ENCODE results near the gene SST.
A peak's percentile ranks its signal among the peaks of the same experiment; 100 is the strongest.

The SST gene

GRCh38 chr3:187713504-187713903 lies 43.3 kb upstream of the SST start:
- Histone ChIP-seq H3K4me3 (ENCODE audit: low read depth, low read length) (no peak overlapping the region), H3K36me3 (no peaks in the 10 kb centered on the region), H3K9me3 (ENCODE audit: severe bottlenecking) (no peaks in the 10 kb centered on the region), H3K27ac (no peak overlapping the region), H3K27me3 (ENCODE audit: insufficient read depth, low read depth, severe bottlenecking) (peaks cover 3% of the 10 kb centered on the region)
- no peak for DNase-seq
- TF ChIP-seq CTCF (IDR thresholded peaks at IDR 0.05; ENCODE audit: low read depth, low read length) = no peak

DNA sequence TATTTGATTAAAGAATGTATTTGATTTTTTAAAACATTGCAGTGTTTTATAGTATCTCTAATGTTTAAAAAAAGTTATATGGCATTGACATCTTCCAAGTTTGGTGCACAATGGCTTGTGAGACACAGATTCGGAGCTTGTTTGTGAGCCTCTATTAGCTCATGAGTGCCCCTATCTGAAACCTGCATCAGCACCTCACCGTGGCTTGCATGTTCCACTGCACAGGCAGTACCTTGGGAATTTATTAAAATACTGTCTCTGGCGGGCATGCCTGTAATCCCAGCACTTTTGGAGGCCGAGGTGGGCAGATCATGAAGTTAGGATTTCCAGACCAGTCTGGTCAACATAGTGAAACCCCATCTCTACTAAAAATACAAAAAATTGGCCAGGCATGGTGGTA lies 39.0 kb upstream of the SST start:
- Histone ChIP-seq H3K36me3 (no peaks in the 10 kb centered on the region), H3K4me3 (ENCODE audit: low read depth, low read length) (no peak overlapping the region), H3K27me3 (ENCODE audit: insufficient read depth, low read depth, severe bottlenecking) (peaks cover 16% of the 10 kb centered on the region), H3K27ac (no peak overlapping the region), H3K9me3 (ENCODE audit: severe bottlenecking) (no peaks in the 10 kb centered on the region)
- peak; percentile 34 for DNase-seq
- peak; percentile 50 for TF ChIP-seq CTCF (IDR thresholded peaks at IDR 0.05; ENCODE audit: low read depth, low read length)

DNA sequence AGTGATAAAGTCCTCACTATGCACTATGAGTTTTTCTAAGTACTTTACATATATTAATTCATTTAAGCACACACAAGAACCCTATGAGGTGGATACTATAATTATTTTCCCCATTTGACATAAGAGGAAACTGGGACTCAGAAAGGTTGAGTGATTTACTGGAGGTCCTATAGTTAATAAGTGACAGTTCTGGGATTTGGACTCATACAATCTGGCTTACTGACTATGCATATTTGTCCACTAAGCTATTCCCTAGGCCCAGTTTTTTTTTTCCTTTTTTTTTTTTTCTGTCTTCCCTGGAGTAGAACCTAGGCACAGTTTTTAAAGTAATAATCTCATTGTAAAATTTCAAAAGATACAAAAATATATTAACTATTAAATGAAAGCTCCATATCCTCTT lies 38.5 kb upstream of the SST start:
- H3K27me3 ChIP-seq (ENCODE audit: insufficient read depth, low read depth, severe bottlenecking) = peaks cover 16% of the 10 kb centered on the region
- DNase-seq = no peak
- TF ChIP-seq CTCF (IDR thresholded peaks at IDR 0.05; ENCODE audit: low read depth, low read length) = no peak
- H3K27ac ChIP-seq = no peak overlapping the region
- H3K9me3 ChIP-seq (ENCODE audit: severe bottlenecking) = no peaks in the 10 kb centered on the region
- no peak overlapping the region for H3K4me3 ChIP-seq (ENCODE audit: low read depth, low read length)
- H3K36me3 ChIP-seq = no peaks in the 10 kb centered on the region

DNA sequence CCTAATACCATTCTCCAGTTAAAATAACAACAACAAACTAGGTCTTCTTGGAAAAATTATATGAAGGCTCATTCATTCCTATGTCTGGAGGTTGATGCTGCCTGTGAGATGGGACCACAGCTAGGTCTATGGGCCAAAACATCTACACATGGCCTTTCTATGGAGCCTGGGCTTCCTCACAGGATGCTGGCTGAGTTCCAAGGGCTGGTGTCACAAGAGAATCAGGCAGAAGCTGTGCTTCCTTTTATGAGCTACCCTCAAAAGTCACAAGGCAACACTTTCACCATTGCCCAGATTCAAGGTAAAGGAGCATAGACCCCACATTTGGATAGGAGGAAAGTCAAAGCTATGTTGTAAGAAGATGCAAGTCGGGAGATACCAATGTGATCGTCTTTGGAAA lies 36.8 kb upstream of the SST start:
- Histone ChIP-seq H3K4me3 (ENCODE audit: low read depth, low read length) (no peak overlapping the region), H3K36me3 (no peaks in the 10 kb centered on the region), H3K27ac (no peak overlapping the region), H3K9me3 (ENCODE audit: severe bottlenecking) (no peaks in the 10 kb centered on the region), H3K27me3 (ENCODE audit: insufficient read depth, low read depth, severe bottlenecking) (peaks cover 16% of the 10 kb centered on the region)
- no peak for DNase-seq
- TF ChIP-seq CTCF (IDR thresholded peaks at IDR 0.05; ENCODE audit: low read depth, low read length) = no peak

DNA sequence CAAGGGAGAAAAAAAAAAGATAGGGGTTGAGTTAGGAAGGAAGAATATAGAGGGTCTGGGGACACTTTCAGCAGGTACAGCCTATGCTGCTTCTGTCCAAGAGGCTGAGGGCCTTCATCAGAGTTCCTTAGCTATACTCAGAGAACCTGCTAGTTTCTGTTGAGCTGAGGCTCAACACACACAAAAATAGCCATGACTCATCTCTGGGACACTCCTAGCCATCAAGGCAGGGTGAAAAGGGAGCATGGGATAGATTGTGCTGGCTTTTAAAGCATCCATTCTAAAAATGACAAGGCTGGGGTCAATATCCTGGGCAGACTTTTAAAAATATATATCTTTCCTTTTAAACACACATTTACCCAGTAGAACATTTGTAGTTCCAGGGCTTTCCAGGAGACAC lies 35.0 kb upstream of the SST start:
- DNase-seq = no peak
- H3K27me3 ChIP-seq (ENCODE audit: insufficient read depth, low read depth, severe bottlenecking) = peaks cover 23% of the 10 kb centered on the region
- no peaks in the 10 kb centered on the region for H3K36me3 ChIP-seq
- no peak overlapping the region for H3K4me3 ChIP-seq (ENCODE audit: low read depth, low read length)
- no peaks in the 10 kb centered on the region for H3K9me3 ChIP-seq (ENCODE audit: severe bottlenecking)
- TF ChIP-seq CTCF (IDR thresholded peaks at IDR 0.05; ENCODE audit: low read depth, low read length) = no peak
- no peak overlapping the region for H3K27ac ChIP-seq

- no peaks in the 10 kb centered on the region for H3K9me3 ChIP-seq (ENCODE audit: severe bottlenecking)
- peaks cover 29% of the 10 kb centered on the region for H3K27me3 ChIP-seq (ENCODE audit: insufficient read depth, low read depth, severe bottlenecking)
- H3K27ac ChIP-seq = no peak within 1 kb of the TSS
- TF ChIP-seq CTCF (IDR thresholded peaks at IDR 0.05; ENCODE audit: low read depth, low read length) = no peak
- no peak within 1 kb of the TSS for H3K4me3 ChIP-seq (ENCODE audit: low read depth, low read length)
- DNase-seq = no peak
- H3K36me3 ChIP-seq = no peaks in the 10 kb centered on the region
These were observed 32.4 kb upstream of the SST start, which contains the start of gene RTP2 for GRCh38 chr3:187702507-187703033. RTP2 (minus strand) TSS chr3:187702557; CDS start chr3:187702128, 429 bp downstream.
